Inflammatory macrophage treated with lipopolysaccharide for 4 hours (primary cell): ENCODE results near the gene SLC25A43.
"Not testable (repeated sequence)": the region's sequence is repeated elsewhere in the genome, so short reads cannot be mapped to it uniquely, and the experiment has no call there.

Source experiments
- DNase-seq: peaks from one replicate; pipeline ENCODE4 v3.0.0-alpha.2; 2020

The SLC25A43 gene

GRCh38 chrX:119398974-119399771 is at the start of gene SLC25A43:
Gene SLC25A43, plus strand, starts transcription at chrX:119399336. Its CDS starts 68 bp downstream, at chrX:119399404.
- peak; percentile 35 for DNase-seq

- DNase-seq: no peak
Measured at GRCh38 chrX:119359618-119360382, 39.3 kb upstream of the SLC25A43 start.

- not testable (repeated sequence) for DNase-seq
Measured at GRCh38 chrX:119361451-119361850, 37.7 kb upstream of the SLC25A43 start.

- not testable (repeated sequence) for DNase-seq
Measured at GRCh38 chrX:119362074-119362473, 37.1 kb upstream of the SLC25A43 start.

GRCh38 chrX:119363391-119363790 is 35.7 kb upstream of the SLC25A43 start:
- no peak for DNase-seq

GRCh38 chrX:119371861-119372260 is 27.3 kb upstream of the SLC25A43 start:
- not testable (repeated sequence) for DNase-seq

- no peak for DNase-seq
Measured at GRCh38 chrX:119374736-119375135, 24.4 kb upstream of the SLC25A43 start.

GRCh38 chrX:119375561-119375960 is 23.6 kb upstream of the SLC25A43 start:
- no peak for DNase-seq

GRCh38 chrX:119376312-119376711 is 22.8 kb upstream of the SLC25A43 start:
- no peak for DNase-seq

GRCh38 chrX:119381349-119381944 is 17.7 kb upstream of the SLC25A43 start:
- DNase-seq: no peak

- no peak for DNase-seq
Measured at GRCh38 chrX:119382606-119383005, 16.5 kb upstream of the SLC25A43 start.

GRCh38 chrX:119386685-119387084 is 12.5 kb upstream of the SLC25A43 start:
- not testable (repeated sequence) for DNase-seq

- DNase-seq: not testable (repeated sequence)
Measured at GRCh38 chrX:119387426-119387825, 11.7 kb upstream of the SLC25A43 start.

GRCh38 chrX:119389214-119389613 is 9.9 kb upstream of the SLC25A43 start:
- DNase-seq: no peak

- no peak for DNase-seq
Measured at GRCh38 chrX:119389871-119390501, 9.2 kb upstream of the SLC25A43 start.

- peak; percentile 14 for DNase-seq
Measured at GRCh38 chrX:119391279-119391678, 7.9 kb upstream of the SLC25A43 start.

GRCh38 chrX:119393144-119393543 is 6.0 kb upstream of the SLC25A43 start:
- DNase-seq: no peak

- peak; percentile 22 for DNase-seq
Measured at GRCh38 chrX:119398587-119398973, 556 bp upstream of the SLC25A43 start.

- no peak for DNase-seq
Measured at GRCh38 chrX:119399772-119400101, 601 bp downstream of the SLC25A43 start.

GRCh38 chrX:119401569-119401968 is 2.4 kb downstream of the SLC25A43 start:
- no peak for DNase-seq

GRCh38 chrX:119402588-119402987 is 3.5 kb downstream of the SLC25A43 start:
- peak; percentile 60 for DNase-seq

GRCh38 chrX:119406776-119407175 is 7.6 kb downstream of the SLC25A43 start:
- no peak for DNase-seq

- peak; percentile 11 for DNase-seq
Measured at GRCh38 chrX:119407681-119408080, 8.5 kb downstream of the SLC25A43 start.
